Activated naive CD4-positive, alpha-beta T cell treated with anti-CD3 and anti-CD28 coated beads, Interleukin-2, amount 10 ng/mL, durations not matched to agents 7 days and 5 days (primary cell): ENCODE results near the gene DALRD3.
"Not testable (repeated sequence)": the region's sequence is repeated elsewhere in the genome, so short reads cannot be mapped to it uniquely, and the experiment has no call there.

Source experiments
- CTCF ChIA-PET: fragments of 350-600 bp; sonication (Branson Sonifier 250); formaldehyde crosslinking; loops from one replicate; lab custom pipeline; 2021; ENCODE audit warnings: antibody characterized with exemption; lab: Charles Lee
- DNase-seq: peaks from one replicate; pipeline ENCODE4 v3.0.0-alpha.2; 2020
- H3K27ac Mint-ChIP-seq: one replicate; pipeline ENCODE4 v1.8.0; 2021; ENCODE audit warnings: mild to moderate bottlenecking, moderate library complexity, mixed read lengths
- H3K27me3 Mint-ChIP-seq: one replicate; pipeline ENCODE4 v1.8.0; 2021; ENCODE audit warnings: mild to moderate bottlenecking, mixed read lengths
- H3K36me3 Mint-ChIP-seq: one replicate; pipeline ENCODE4 v1.8.0; 2021; ENCODE audit warnings: mixed read lengths
- H3K4me1 Mint-ChIP-seq: one replicate; pipeline ENCODE4 v1.8.0; 2021; ENCODE audit warnings: mixed read lengths
- H3K4me3 Mint-ChIP-seq: one replicate; pipeline ENCODE4 v1.8.0; 2021; ENCODE audit warnings: mild to moderate bottlenecking, moderate library complexity, mixed read lengths
- H3K9me3 Mint-ChIP-seq: one replicate; pipeline ENCODE4 v1.8.0; 2021; ENCODE audit warnings: mixed read lengths

Gene DALRD3

DNA sequence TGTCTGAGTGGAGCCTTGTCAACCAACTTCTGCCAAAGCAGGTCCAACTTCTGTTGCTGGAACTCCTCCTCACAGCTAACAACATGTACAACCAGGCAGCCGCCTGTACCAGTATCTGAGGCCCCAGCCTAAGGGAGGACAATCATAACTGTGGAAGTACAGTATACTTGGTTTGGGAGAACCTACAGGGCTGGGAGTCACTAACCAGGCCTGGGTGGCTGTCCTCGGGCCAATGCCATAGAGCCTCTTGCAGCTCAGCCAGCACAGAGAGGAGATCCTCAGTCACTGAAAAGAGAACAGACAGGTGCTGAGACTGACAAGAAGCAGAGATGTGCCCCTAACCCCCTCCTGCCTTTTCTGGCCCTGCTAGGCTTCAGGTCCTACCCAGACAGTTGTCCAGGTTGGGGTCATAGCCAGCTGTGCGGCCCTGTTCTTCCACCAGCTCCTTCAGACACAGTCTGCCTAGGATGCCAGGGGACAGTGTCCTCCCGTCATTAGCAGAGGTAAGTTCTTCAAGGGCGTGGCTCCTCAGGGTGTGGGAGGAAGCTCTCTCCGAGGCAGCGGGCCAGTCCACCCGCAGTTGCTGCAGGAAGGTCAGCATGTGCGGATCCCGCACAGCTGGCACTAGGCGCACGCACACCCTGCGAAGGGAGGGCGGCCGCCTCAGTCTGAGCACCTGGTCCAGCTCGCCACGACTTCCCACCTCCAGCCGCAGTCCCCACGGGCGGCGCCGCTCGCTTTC is 980 bp downstream of the DALRD3 start:
- peaks cover 20% of the 10 kb centered on the region for H3K36me3 Mint-ChIP-seq
- H3K9me3 Mint-ChIP-seq = no peaks in the 10 kb centered on the region
- peaks cover 37% of the 10 kb centered on the region for H3K4me1 Mint-ChIP-seq
- CTCF ChIA-PET = interaction anchor here (0.9 to 9.0 kb wide), 3 partner anchors 10 to 140 kb away, joined by 3 to 62 read pairs (median 6); partner anchors contain the start of gene WDR6
- H3K4me3 Mint-ChIP-seq = peak overlapping the region; percentile 90
- no peak for DNase-seq
- H3K27ac Mint-ChIP-seq = peak overlapping the region; percentile 68
- no peaks in the 10 kb centered on the region for H3K27me3 Mint-ChIP-seq

- CTCF ChIA-PET = interaction anchor here (0.9 to 9.0 kb wide), 3 partner anchors 9 to 140 kb away, joined by 3 to 62 read pairs (median 6); partner anchors contain the start of gene WDR6
- Mint-ChIP-seq H3K4me3 (peak overlapping the region; percentile 26), H3K36me3 (peaks cover 24% of the 10 kb centered on the region), H3K27me3 (no peaks in the 10 kb centered on the region), H3K27ac (no peak overlapping the region), H3K4me1 (peaks cover 35% of the 10 kb centered on the region), H3K9me3 (no peaks in the 10 kb centered on the region)
- no peak for DNase-seq
Observed at GRCh38 chr3:49016414-49017228, 1.8 kb downstream of the DALRD3 start.

- peak overlapping the region; percentile 12 for H3K27ac Mint-ChIP-seq
- H3K27me3 Mint-ChIP-seq = no peaks in the 10 kb centered on the region
- no peaks in the 10 kb centered on the region for H3K9me3 Mint-ChIP-seq
- H3K36me3 Mint-ChIP-seq = peaks cover 24% of the 10 kb centered on the region
- CTCF ChIA-PET = interaction anchor here (9.0 kb wide), 1 partner anchor 9 kb away, joined by 62 read pairs; the partner anchor contains the start of gene WDR6
- DNase-seq = no peak
- H3K4me1 Mint-ChIP-seq = peaks cover 35% of the 10 kb centered on the region
- H3K4me3 Mint-ChIP-seq = no peak overlapping the region
Observed at GRCh38 chr3:49015765-49016164, 2.6 kb downstream of the DALRD3 start.

- Mint-ChIP-seq H3K27ac (no peak overlapping the region), H3K4me1 (peaks cover 32% of the 10 kb centered on the region), H3K9me3 (no peaks in the 10 kb centered on the region), H3K4me3 (no peak overlapping the region), H3K27me3 (no peaks in the 10 kb centered on the region), H3K36me3 (peaks cover 24% of the 10 kb centered on the region)
- CTCF ChIA-PET = interaction anchor here (5.0 to 9.0 kb wide), 2 partner anchors 8 to 27 kb away, joined by 41 to 62 read pairs; partner anchors contain the start of genes P4HTM and WDR6
- DNase-seq = no peak
Observed at GRCh38 chr3:49015072-49015471, 3.3 kb downstream of the DALRD3 start.

GRCh38 chr3:49013738-49014660 is 4.4 kb downstream of the DALRD3 start:
- Mint-ChIP-seq H3K27ac (no peak overlapping the region), H3K4me3 (no peak overlapping the region), H3K36me3 (peaks cover 27% of the 10 kb centered on the region), H3K4me1 (peaks cover 30% of the 10 kb centered on the region), H3K27me3 (no peaks in the 10 kb centered on the region), H3K9me3 (no peaks in the 10 kb centered on the region)
- DNase-seq = peak; percentile 70
- CTCF ChIA-PET = interaction anchor here (0.6 to 9.0 kb wide), 6 partner anchors 7 to 26 kb away, joined by 3 to 62 read pairs (median 7); partner anchors contain the start of genes NDUFAF3, P4HTM and WDR6

DNA sequence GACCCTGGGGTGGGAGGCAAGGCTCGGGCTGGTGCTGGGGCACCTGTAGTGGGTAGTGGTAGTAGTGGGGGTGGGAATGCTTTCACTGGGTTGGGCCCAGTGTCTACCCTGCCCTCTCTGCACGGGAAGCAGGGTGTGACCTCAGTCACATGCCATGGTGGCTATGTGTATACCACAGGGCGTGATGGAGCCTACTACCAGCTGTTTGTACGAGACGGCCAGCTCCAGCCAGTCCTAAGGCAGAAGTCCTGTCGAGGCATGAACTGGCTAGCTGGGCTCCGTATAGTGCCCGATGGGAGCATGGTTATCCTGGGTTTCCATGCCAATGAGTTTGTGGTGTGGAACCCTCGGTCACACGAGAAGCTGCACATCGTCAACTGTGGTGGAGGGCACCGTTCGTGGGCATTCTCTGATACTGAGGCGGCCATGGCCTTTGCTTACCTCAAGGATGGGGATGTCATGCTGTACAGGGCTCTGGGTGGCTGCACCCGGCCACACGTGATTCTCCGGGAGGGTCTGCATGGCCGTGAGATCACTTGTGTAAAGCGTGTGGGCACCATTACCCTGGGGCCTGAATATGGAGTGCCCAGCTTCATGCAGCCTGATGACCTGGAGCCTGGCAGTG is 5.2 kb downstream of the DALRD3 start:
- no peak for DNase-seq
- Mint-ChIP-seq H3K27ac (no peak overlapping the region), H3K4me3 (no peak overlapping the region), H3K9me3 (no peaks in the 10 kb centered on the region), H3K4me1 (peaks cover 33% of the 10 kb centered on the region), H3K36me3 (peaks cover 33% of the 10 kb centered on the region), H3K27me3 (no peaks in the 10 kb centered on the region)
- CTCF ChIA-PET = interaction anchor here (0.6 to 5.0 kb wide), 7 partner anchors 8 to 970 kb away, joined by 3 to 41 read pairs (median 4); partner anchors contain the start of genes NDUFAF3 and P4HTM

GRCh38 chr3:49012441-49013017 is 5.9 kb downstream of the DALRD3 start:
- H3K27me3 Mint-ChIP-seq = no peaks in the 10 kb centered on the region

DNA sequence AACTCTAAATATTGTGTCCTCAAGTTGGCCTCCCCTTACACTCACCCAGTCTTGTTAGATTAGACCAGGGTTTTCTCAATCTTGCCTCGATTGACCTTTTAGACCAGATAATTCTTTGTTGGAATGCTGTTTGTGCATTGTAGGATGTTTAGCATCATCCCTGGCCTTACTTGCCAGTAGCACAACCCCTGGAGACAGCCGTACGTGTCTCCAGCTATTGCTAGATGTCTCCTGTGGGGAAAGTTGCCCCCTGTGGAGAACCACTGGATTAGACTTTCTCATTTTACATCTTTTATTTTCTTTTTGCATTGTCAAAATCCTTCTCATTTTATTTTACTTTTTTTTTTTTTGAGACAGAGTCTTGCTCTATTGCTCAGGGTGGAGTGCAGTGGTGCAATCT is 9.0 kb downstream of the DALRD3 start:
- CTCF ChIA-PET = interaction anchor here (1.2 to 5.2 kb wide), 3 partner anchors 9 to 84 kb away, joined by 3 to 62 read pairs (median 46); partner anchors contain the start of genes DALRD3, NDUFAF3 and P4HTM
- Mint-ChIP-seq H3K9me3 (no peaks in the 10 kb centered on the region), H3K4me3 (peak overlapping the region; percentile 6), H3K36me3 (peaks cover 29% of the 10 kb centered on the region), H3K27ac (peak overlapping the region; percentile 7), H3K4me1 (peaks cover 31% of the 10 kb centered on the region), H3K27me3 (no peaks in the 10 kb centered on the region)
- no peak for DNase-seq

More at GRCh38 chr3:49012441-49013017, 5.9 kb downstream of the DALRD3 start:
- Mint-ChIP-seq H3K4me3 (no peak overlapping the region), H3K36me3 (peaks cover 37% of the 10 kb centered on the region), H3K4me1 (peaks cover 35% of the 10 kb centered on the region), H3K27ac (no peak overlapping the region), H3K9me3 (no peaks in the 10 kb centered on the region)
- CTCF ChIA-PET = interaction anchor here (0.6 to 5.0 kb wide), 6 partner anchors 9 to 969 kb away, joined by 3 to 41 read pairs (median 5); partner anchors contain the start of genes NDUFAF3 and P4HTM
- DNase-seq = no peak

- not testable (repeated sequence) for H3K9me3 Mint-ChIP-seq, DNase-seq, H3K27me3 Mint-ChIP-seq
- Mint-ChIP-seq H3K4me1 (peaks cover 27% of the 10 kb centered on the region), H3K27ac (peak overlapping the region; percentile 99), H3K4me3 (peak overlapping the region; percentile 98), H3K36me3 (peaks cover 29% of the 10 kb centered on the region)
- CTCF ChIA-PET = interaction anchor here (1.0 to 5.2 kb wide), 5 partner anchors 10 to 85 kb away, joined by 3 to 62 read pairs (median 11); partner anchors contain the start of genes DALRD3, IMPDH2, NDUFAF3 and P4HTM
Observed at GRCh38 chr3:49008627-49009026, 9.8 kb downstream of the DALRD3 start.

GRCh38 chr3:49007771-49008528 is 10.4 kb downstream of the DALRD3 start:
- Mint-ChIP-seq H3K4me1 (peaks cover 30% of the 10 kb centered on the region), H3K27me3 (no peaks in the 10 kb centered on the region), H3K36me3 (peaks cover 29% of the 10 kb centered on the region), H3K4me3 (peak overlapping the region; percentile 98), H3K27ac (peak overlapping the region; percentile 99), H3K9me3 (no peaks in the 10 kb centered on the region)
- CTCF ChIA-PET = interaction anchor here (0.6 to 5.2 kb wide), 9 partner anchors 11 to 89 kb away, joined by 3 to 62 read pairs (median 4); partner anchors contain the start of genes DALRD3, IMPDH2, NDUFAF3 and P4HTM
- peak; percentile 92 for DNase-seq

- H3K36me3 Mint-ChIP-seq = peaks cover 31% of the 10 kb centered on the region
- CTCF ChIA-PET = interaction anchor here (0.6 to 5.2 kb wide), 9 partner anchors 11 to 261 kb away, joined by 3 to 62 read pairs (median 4); partner anchors contain the start of genes DALRD3, NDUFAF3 and P4HTM
- H3K4me1 Mint-ChIP-seq = peaks cover 38% of the 10 kb centered on the region
- H3K9me3 Mint-ChIP-seq = no peaks in the 10 kb centered on the region
- peak within 1 kb of the TSS; percentile 98 for H3K4me3 Mint-ChIP-seq
- DNase-seq = peak; percentile 99
- H3K27ac Mint-ChIP-seq = peak within 1 kb of the TSS; percentile 99
- H3K27me3 Mint-ChIP-seq = no peaks in the 10 kb centered on the region
Observed at GRCh38 chr3:49007068-49007770, 11.2 kb downstream of the DALRD3 start, which contains the start of gene WDR6. Gene WDR6, plus strand, starts transcription at chr3:49007391. Its CDS starts 41 bp downstream, at chr3:49007432.
